ENCODE results near the gene ALOX15B.

GRCh38 chr17:8041979-8042378 lies 3.1 kb downstream of the ALOX15B start:
- TF ChIP-seq EZH2 (IDR thresholded peaks at IDR 0.05; ENCODE audit: borderline replicate concordance, low read length): no peak
- no peak for TF ChIP-seq CTCF (conservative IDR thresholded peaks at IDR 0.05 in 1 of 2, IDR thresholded peaks at IDR 0.05 in 1 of 2; ENCODE audit: extremely low read depth in 1 of 2, insufficient read depth in 1 of 2, low read depth in 1 of 2, low read length in 2 of 2)
